HG03095 (cell line): ENCODE results near the gene SPDYE1.
"Not testable (repeated sequence)": the region's sequence is repeated elsewhere in the genome, so short reads cannot be mapped to it uniquely, and the experiment has no call there.

Experiments
- ATAC-seq: cut with Tn5 transposase; IDR thresholded peaks from one replicate; pipeline ENCODE4 v1.9.1; 2021; ENCODE audit warnings: moderate library complexity; ENCODE audit not compliant: unreplicated experiment

Gene SPDYE1

DNA sequence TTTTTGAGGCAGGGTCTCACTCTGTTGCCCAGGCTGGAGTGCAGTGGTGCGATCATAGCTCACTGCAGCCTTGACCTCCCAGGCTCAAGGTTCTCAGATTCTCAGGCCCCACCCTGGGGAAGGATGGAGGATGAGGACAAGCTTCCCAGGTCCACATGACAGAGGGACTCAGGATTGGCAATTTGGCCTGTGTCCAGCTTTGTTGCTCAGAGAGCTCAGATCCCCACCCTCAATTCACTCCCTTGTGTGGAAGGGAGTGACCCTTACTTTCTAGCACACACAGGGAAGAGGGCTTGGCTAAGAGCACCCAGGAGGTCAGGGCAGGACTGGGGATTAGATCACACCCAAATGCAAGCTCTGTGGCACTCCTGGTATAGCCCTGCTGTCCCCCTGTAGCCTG, 6.9 kb upstream of the SPDYE1 start:
- ATAC-seq: not testable (repeated sequence)

DNA sequence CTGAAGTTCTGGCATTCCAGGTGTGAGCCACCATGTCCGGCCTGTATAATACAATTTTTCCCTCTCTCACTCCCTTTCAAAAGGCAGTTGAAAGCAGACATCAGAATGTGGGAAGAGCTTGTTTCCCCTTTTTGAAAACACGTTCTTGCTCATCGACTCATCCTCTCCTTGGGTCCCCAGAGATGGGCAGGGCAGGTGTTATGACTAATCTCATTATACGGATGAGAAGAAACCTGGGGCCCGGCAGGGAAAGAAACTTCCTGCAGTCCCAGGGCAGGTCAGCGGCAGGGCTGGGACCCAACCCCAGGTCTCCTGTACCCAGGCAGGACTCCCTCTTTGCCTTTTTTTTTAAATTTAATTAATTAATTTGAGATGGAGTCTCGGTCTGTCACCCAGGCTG, 4.8 kb upstream of the SPDYE1 start:
- peak; percentile 84 for ATAC-seq

DNA sequence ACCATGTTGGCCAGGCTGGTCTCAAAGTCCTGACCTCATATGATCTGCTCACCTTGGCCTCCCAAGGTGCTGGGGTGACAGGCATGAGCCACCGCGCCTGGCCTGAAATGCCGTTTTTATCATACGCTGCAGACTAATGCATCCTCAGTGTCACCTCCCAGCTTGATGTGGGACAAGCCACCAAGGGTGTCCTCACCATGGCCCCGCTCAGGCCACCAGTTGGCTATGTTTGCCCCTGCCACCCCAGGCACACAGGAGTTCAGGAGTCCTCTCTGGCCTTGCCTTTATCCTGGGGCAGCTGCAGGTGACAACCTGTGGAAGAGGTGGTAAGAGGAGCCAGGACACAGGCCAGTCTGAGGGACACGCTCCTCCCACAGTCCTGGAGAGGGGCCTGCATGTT, 3.0 kb upstream of the SPDYE1 start:
- ATAC-seq: not testable (repeated sequence)

DNA sequence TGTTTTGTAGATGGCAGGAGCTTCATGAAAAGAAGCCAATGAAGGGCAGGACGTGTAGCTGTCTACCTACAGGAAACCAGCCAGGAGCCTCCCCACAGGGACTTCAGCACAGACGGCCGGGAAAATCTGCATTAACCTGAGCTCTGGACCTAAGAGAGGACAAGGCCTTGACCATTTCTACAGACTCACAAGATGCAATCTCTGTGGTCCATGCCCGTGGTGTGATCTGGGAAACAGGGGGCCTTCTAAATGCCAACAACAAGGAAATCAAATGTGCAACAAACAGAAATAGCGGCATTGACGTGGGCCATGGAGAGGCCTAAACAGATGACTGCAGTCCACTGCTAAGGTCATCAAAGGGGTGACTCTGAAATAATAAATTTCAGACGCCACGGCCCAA, 14.4 kb downstream of the SPDYE1 start:
- not testable (repeated sequence) for ATAC-seq

DNA sequence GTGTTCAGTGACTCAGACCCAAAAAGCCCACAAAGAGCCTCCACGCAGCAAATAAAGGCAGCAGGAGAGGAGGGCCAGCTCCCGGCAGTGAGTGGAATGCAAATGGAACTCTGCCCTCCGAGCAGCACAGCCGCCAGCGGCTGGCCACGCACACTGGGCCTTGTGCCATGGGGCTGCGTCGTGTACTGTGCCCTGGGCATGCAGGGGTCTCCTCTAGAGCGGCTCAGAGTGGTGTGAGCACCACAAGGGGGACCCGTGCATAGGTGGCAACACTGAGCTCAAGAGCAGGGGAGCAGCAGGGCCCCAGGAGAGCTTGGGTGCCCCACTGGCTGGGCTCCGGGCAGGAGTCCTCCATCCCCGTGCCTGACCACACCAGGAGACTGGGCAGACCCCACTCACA, 17.4 kb downstream of the SPDYE1 start:
- ATAC-seq: not testable (repeated sequence)

DNA sequence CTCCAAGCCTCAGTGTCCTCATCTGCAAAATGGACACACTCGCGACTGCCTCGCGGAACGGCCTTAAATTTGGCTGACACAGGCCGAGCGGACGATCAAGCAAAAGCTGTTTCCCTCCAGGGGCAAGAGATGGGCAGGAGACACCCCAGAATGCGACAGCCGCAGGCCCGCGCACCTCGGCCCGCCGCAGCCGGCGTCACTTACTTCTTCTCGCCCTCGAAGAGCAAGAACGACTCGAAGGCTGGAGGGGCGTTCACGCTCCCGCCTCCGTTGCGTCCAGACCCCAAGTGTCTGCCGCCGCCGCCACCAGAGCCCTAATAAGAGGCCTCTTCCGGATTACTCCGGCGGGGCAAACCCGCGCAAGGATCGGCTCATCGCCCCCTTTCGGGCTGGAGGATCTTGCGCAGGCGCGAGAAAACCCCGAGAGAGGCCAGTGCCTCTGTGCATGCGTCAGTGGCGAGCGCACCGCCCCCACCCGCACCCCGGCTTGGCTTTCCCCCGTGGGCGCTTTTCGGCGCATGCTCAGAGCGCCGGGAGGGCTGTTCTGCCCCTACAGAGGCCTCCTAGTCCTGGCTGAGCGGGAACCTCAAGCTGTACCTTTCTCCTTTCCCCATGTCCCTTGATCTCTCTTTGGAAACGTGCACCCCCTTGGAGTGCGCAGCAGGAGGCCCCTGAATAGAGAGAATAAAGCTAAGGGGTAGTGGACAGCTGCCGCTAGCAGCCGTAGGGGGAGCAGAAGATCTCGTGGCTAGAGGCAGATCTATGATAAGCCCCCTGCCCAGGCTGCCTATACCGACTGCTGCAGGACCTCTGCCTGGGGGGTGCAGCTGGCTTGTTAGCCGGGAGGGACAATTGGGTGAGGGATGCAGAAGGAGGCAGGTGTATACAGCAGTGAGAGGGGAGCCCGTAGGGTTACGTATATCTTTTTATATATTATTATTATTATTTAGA, 21.4 kb downstream of the SPDYE1 start:
- peak; percentile 84 for ATAC-seq

DNA sequence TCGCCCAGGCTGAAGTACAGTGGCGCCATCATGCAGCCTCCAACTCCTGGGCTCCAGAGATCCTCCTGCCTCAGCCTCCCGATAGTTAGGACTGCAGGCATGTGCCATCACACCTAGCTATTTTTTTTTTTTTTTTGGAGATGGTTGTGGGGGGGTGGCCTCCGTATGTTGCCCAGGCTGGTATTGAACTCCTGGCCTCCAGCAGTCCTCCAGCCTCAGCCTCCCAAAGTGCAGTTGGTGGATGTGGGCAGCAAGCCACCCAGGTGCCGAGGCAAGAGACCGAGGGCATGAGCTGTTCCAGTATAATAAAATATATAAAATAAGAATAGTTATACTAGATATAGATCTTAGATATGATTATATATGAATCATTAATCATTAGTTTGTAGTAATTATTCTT, 22.1 kb downstream of the SPDYE1 start:
- not testable (repeated sequence) for ATAC-seq

DNA sequence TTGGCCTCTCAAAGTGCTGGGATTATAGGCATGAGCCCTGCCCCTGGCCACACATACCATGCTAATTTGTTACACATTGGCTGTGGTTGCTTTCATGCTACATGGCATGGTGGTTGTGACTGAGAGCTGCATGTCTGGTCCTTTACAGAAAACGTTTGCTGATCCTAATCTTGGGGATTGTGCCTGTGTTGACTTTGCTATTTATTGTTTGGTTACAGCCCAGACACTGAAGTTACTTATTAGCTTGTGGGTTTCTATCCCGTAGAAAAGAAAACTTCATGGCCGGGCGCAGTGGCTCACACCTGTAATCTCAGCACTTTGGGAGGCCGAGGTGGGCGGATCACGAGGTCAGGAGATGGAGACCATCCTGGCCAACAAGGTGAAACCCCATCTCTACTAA, 24.4 kb downstream of the SPDYE1 start:
- not testable (repeated sequence) for ATAC-seq

DNA sequence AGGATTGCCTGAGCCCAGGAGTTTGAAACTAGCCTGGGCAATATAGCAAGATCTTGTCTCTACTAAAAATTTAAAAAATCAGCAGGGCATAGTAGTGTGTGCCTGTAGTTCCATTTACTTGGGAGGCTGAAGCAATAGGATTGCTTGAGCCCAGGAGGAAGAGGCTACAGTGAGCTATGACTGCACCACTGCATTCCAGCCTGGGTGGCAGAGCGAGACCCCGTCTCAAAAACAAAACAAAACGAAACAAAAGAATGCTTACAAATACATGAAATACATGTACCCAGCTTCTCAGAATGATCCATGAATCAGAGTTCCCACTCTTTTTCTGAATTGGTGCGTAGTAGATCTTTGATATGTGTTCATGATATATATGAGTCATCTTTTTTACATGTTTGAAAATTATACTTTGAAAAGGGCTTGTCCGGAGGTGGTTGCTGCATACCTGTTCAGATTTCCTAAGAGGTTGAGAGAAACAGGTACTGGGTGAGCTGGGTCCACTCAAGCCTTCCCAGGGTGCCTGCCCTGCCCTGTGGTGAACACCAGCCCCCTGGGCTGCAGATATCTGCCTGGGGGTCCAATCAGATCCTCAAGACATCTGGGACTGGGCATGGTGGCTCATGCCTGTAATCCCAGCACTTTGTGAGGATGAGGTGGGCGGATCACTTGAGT, 25.2 kb downstream of the SPDYE1 start:
- not testable (repeated sequence) for ATAC-seq

DNA sequence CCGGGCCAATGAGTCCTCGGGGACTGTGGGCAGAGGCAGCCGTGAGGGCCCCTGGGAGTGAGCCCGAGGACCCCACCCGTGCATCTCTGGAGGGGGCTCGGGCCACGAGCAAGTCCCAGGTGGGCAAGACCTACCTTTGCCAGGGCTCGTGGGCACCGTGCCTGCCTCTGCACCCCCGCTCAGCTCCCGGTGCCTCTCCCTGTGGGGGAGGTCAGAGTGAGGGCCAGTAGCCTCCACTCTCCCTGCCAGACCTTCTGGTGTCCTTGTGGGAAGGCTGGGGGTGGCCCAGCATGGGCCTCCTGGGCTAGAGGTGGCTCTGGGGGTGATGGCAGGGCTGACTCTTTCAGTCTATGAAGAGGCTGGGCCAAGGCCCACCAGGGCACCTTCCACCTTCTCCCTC, 31.7 kb downstream of the SPDYE1 start:
- not testable (repeated sequence) for ATAC-seq

DNA sequence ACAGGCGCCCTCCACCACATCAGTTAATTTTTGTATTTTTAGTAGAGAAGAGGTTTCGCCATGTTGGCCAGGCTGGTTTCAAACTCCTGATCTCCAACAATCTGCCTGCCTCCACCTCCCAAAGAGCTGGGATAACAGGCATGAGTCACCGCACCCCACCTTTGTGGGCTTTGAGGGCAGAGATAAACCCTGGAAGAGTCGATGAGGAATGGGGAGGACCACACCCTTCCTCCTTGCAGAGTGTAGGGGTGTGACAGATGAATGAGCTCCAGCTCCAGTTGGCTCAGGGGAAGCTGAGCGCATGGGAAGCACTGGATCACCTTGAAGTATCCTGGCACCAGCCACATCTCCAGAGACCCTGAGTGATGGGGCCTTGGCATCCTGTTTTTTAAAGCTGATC, 32.3 kb downstream of the SPDYE1 start:
- not testable (repeated sequence) for ATAC-seq

DNA sequence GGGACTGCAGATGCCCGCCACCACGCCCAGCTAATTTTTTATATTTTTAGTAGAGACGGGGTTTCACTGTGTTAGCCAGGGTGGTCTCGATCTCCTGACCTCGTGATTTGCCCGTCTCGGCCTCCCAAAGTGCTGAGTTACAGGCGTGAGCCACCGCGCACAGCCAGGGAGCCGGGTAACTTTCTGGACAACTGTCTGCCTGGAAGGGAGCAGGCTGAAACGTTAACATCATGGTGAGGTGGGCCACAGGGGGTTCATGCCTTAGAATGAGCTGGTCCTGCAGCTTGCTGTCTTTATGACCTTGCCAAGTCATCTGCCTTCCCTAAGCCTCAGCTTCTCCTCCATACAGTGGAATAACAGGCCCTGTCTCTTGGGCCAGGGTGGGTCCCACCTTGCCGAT, 33.6 kb downstream of the SPDYE1 start:
- ATAC-seq: not testable (repeated sequence)

DNA sequence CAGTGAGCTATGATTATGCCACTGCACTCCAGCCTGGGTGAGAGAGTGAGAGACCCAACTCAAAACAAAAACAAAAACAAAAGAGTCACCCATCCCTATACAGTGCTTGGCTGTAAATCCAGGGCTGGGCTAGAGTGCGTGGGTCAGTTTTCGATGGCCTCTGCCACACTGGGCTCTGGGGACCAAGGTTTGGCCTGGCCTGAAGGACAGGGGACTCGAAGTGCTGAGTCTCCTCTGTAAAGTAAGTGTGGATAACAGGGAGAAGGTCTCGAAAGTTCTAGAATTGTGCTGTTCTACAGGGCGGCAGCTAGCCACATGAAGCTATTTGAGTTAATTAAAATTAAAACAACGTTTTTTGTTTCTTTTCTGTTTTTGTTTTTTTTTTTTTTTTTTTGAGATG, 34.3 kb downstream of the SPDYE1 start:
- ATAC-seq: not testable (repeated sequence)

DNA sequence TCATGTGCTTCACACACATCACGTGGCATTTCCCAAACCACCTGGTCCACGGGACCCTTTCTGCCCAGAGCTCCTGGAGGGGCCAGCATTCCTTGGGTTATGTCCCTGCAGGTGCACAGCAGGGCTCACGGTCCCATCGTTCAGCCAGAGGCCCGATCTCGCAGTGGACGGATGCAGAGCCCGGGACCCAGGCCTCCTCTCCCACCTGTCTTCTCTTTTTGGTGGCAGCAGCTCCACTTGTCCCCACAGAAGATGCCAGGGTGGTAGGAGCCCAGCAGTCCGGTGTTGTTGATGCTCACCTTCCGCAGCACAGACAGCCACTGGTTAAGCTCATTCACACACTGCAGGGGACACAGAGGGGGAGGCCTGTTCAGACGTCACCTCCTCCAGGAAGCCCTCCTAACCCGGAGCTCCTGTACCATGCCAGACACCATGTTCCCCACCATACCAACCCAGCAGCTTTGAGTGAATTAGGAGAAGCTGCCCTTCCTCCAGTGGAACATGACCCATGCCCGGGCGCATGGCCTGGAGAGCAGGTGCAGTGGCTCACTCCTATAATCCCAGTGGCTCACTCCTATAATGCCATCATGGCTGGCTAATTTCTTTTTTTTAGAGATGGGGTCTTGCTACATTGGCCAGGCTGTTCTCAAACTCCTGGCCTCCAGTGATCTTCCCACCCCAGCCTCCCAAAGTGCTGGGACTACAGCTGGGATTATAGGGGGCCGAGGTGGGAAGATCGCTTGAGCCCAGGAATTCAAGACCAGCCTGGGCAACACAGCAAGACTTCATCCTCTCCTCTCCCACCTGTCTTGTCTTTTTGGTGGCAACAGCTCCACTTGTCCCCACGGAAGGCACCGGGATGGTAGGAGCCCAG, 36.5 kb downstream of the SPDYE1 start:
- not testable (repeated sequence) for ATAC-seq

DNA sequence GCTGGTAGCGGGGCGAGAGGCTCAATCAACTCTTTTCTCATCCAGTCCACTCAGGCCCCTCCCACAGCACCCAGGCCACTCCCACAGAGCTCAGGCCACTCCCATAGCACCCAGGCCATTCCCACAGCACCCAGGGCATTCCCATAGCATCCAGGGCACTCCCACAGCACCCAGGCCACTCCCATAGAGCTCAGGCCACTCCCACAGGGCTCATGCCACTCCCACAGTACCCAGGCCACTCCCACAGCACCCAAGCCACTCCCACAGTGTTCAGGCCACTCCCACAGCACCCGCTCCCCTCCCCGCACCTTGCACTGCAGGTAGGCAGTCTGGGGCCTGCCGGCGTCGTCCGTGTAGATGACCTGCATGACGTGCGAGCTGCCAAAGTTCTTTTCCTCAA, 38.7 kb downstream of the SPDYE1 start:
- not testable (repeated sequence) for ATAC-seq

DNA sequence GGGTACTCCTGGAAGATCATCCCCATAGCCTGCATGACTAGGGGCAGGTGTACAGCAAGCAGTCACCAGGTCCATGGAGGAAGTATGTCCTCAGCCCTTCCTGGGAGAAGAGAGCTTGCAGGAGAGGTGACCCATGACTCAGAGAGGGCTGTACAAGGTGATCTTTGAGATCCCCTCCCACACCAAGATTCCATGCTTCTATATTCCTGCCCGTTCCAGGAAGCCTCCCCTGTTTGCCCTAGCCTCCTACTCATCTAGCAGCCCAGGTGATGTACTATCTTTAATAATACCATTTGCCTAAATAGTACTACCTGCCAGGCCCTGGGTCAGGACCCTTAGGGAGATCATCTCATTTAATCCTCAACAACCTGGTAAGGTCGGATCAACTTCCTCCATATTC, 40.3 kb downstream of the SPDYE1 start:
- not testable (repeated sequence) for ATAC-seq

DNA sequence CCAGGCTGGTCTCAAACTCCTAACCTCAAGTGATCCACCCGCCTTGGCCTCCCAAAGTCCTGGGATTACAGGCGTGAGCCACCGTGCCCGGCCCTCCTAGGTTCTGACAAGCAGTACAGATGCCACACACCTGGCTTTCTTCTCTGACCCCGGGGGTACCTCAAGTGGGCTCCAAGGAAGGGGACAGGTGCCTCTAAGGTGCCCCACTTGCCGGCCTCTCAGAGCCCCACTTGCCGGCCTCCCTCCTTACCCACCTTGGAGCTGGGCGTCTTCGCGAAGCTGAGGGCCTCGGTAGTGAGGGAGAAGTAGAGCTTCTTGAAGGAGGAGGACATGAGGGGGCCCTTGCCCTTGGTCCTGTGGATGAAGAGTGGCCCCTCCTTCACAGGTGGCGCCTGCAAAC, 40.9 kb downstream of the SPDYE1 start:
- not testable (repeated sequence) for ATAC-seq

DNA sequence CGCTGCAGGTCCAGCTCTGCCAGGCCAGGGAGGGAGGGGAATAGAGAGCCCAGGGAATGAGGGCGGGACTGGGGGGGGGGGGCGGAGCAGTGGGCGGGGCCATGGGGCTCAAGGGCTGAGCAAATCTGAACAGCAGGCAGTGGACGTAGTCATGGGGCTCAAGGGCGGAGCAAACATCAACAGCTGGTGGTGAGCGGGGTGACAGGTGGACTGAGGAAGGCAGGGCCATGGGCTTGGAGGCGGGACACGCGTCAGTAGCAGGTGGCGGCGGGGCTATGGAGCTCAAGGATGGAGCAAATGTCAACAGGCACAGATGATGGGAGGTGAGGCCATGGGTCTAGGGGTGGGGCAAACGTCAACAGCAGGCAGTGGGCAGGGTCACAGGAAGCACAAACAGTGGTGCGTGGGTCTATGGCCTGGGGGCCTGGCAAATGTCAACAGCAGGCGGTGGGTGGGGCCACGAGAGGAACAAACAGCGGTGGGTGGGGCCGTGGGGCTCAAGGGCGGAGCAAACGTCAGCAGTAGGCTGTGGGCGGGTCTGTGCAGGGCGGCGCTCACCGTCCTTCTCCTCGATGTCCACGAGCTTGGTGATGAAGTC, 41.4 kb downstream of the SPDYE1 start:
- ATAC-seq: peak; percentile 64

DNA sequence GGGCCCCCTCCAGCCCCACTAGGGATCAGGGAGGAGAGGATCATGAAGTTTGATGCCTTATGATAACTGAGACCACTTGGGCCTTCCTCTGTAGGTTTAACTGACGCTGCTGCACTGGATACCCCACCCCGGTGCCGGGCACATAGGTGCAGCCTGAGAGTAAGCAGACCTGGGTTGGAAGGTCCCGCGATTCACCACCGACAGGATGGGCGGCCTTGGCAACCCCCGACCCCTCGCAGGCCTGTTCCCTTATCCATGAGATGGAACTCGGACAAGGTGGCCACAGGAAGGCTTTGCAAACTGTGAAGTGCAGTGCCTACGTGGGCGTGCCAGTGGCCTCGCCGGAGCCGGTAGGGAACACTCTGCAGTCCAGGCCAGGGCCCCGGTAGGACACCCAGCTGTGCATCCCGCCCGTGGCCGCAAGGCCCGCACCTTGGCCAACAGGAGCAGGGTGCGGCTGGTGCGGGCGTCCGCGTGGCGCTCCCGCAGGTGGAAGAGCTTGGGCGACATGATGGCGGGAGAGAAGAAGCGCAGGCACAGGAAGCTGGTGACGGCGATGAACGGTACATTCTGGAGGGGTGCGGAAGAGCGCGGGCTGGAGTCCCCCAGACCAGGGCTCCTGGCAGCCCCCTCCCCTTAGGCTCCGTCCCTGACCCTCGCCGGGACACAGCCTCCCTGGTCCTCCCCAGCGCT, 42.2 kb downstream of the SPDYE1 start:
- ATAC-seq: not testable (repeated sequence)

DNA sequence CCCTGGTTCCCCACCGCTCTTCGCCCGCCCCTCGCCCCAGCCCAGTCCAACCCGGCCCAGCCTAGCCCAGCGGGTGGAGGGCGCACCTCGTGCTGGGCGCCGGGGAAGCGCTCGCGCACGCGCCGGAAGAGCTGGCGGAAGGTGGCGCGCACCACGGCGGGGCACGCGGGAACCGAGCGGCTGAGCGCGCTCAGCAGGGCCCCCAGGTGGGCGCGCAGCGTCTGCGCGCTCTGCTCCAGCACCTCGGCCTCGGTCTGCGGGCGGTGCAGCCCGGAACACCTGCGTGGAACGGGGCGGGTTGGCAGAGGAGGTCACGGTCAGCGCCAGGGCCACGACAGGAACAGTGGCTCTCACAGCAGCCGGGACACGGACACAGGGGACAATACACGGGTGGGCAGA, 42.8 kb downstream of the SPDYE1 start:
- ATAC-seq: peak; percentile 43
